ENCODE measurements around the gene AGPAT2.
A peak's percentile ranks its signal among the peaks of the same experiment; 100 is the strongest.

The AGPAT2 gene

GRCh38 chr9:136686794-136687711, at the start of gene AGPAT2:
Gene AGPAT2, minus strand, starts transcription at chr9:136687457. Its CDS starts 100 bp downstream, at chr9:136687357.
- in situ Hi-C loops (cut with MboI; ENCODE audit: low pct_unique_long_range_greater_than_20kb, low sequenced_read_pairs, unreplicated experiment): no loop called here
- TF ChIP-seq, protein P1, sequence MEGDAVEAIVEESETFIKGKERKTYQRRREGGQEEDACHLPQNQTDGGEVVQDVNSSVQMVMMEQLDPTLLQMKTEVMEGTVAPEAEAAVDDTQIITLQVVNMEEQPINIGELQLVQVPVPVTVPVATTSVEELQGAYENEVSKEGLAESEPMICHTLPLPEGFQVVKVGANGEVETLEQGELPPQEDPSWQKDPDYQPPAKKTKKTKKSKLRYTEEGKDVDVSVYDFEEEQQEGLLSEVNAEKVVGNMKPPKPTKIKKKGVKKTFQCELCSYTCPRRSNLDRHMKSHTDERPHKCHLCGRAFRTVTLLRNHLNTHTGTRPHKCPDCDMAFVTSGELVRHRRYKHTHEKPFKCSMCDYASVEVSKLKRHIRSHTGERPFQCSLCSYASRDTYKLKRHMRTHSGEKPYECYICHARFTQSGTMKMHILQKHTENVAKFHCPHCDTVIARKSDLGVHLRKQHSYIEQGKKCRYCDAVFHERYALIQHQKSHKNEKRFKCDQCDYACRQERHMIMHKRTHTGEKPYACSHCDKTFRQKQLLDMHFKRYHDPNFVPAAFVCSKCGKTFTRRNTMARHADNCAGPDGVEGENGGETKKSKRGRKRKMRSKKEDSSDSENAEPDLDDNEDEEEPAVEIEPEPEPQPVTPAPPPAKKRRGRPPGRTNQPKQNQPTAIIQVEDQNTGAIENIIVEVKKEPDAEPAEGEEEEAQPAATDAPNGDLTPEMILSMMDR (IDR thresholded peaks at IDR 0.05; ENCODE audit: extremely low read depth, insufficient read depth, missing control alignments): no peak
- peak; percentile 99 for DNase-seq (ENCODE audit: low spot score)

GRCh38 chr9:136735812-136736480, 48.7 kb upstream of the AGPAT2 start:
- DNase-seq (ENCODE audit: low spot score): no peak
- TF ChIP-seq, protein P1 (IDR thresholded peaks at IDR 0.05; ENCODE audit: extremely low read depth, insufficient read depth, missing control alignments): no peak
- in situ Hi-C loops (cut with MboI; ENCODE audit: low pct_unique_long_range_greater_than_20kb, low sequenced_read_pairs, unreplicated experiment): no loop called here

GRCh38 chr9:136734837-136735496, 47.7 kb upstream of the AGPAT2 start:
- TF ChIP-seq, protein P1 (IDR thresholded peaks at IDR 0.05; ENCODE audit: extremely low read depth, insufficient read depth, missing control alignments): no peak
- DNase-seq (ENCODE audit: low spot score): no peak

GRCh38 chr9:136733611-136734010, 46.4 kb upstream of the AGPAT2 start:
- in situ Hi-C loops (cut with MboI; ENCODE audit: low pct_unique_long_range_greater_than_20kb, low sequenced_read_pairs, unreplicated experiment): no loop called here
- no peak for DNase-seq (ENCODE audit: low spot score)
- TF ChIP-seq, protein P1 (IDR thresholded peaks at IDR 0.05; ENCODE audit: extremely low read depth, insufficient read depth, missing control alignments): no peak

More at GRCh38 chr9:136734837-136735496, 47.7 kb upstream of the AGPAT2 start:
- in situ Hi-C loops (cut with MboI; ENCODE audit: low pct_unique_long_range_greater_than_20kb, low sequenced_read_pairs, unreplicated experiment): no loop called here

DNA sequence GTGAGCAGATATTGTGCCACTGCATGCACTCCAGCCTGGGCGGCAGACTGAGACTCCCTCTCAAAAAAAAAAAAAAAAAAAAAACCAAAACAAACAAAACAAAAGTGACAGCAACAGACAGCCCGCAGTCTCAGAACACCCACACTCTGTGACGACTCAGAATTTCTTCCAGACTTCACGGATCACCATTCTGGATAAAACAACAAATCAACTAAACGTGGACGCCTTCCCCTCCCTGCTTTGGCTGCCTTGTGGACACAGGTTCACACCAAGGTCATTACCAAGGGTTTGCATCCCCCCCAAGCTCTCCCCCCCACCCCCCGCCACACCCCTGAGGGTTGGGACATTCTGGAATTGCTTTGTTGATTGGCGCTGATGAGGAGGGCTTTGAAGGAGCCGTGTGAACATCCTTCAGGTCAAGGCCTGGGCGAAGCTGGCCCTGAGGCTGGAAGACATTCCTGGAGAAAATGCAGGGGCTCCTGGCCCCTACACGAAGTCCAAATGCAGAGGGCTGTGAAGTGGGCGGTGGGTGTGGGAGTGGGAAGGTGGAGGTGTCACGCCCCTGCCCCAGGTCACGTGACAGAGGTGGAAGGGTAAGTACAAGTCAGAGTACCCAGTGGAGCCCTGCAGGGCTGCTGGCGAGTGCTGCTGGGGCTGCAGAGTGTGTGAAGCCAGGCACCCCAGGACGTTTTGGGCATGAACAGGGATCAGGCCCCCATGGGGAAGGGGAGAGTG, 45.4 kb upstream of the AGPAT2 start:
- in situ Hi-C loops (cut with MboI; ENCODE audit: low pct_unique_long_range_greater_than_20kb, low sequenced_read_pairs, unreplicated experiment): no loop called here
- TF ChIP-seq, protein P1 (IDR thresholded peaks at IDR 0.05; ENCODE audit: extremely low read depth, insufficient read depth, missing control alignments): no peak
- DNase-seq (ENCODE audit: low spot score): no peak

DNA sequence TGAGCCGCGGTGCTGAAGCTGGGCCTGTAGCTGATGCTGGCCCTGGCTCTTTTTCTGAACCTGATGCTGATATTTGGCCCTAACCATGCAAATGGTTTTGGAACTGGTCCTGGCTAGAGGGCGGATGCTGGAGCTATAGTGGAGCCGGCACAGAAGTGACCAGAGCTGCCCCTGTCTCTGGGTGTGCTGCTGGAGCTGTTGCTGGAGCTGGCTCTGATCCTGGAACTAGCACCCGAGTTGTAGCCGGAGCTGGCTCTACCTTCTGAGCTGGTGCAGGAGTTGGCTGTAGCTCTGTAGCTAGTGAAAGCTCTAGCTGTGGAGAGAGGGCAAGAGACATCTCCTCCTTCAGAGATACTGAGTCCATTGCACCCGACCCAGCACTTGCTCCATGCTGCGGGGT, 42.7 kb upstream of the AGPAT2 start:
- DNase-seq (ENCODE audit: low spot score): no peak
- TF ChIP-seq, protein P1 (IDR thresholded peaks at IDR 0.05; ENCODE audit: extremely low read depth, insufficient read depth, missing control alignments): no peak
- in situ Hi-C loops (cut with MboI; ENCODE audit: low pct_unique_long_range_greater_than_20kb, low sequenced_read_pairs, unreplicated experiment): no loop called here

All from GM13977 (cell line).